HCT116 (cell line): ENCODE results near the gene PEAK3.

Experiments used
- CBX3 ChIP-seq: IDR thresholded peaks from 2 replicates; pipeline ENCODE4 v1.6.1; 2012; ENCODE audit warnings: low read depth
- CEBPB ChIP-seq: IDR thresholded peaks from 2 replicates; pipeline ENCODE4 v1.6.1; 2012; ENCODE audit warnings: low read depth
- ELF1 ChIP-seq: IDR thresholded peaks from 2 replicates; pipeline ENCODE4 v1.6.1; 2012; ENCODE audit warnings: low read depth, borderline replicate concordance
- EZH2phosphoT487 ChIP-seq: fragments of 200-600 bp; IDR thresholded peaks from 2 replicates; pipeline ENCODE4 v1.6.1; 2018; ENCODE audit warnings: antibody characterized with exemption, borderline replicate concordance
- FOSL1 ChIP-seq: IDR thresholded peaks from 2 replicates; pipeline ENCODE4 v1.6.1; 2012; ENCODE audit warnings: low read depth
- POLR2A ChIP-seq: IDR thresholded peaks from 2 replicates; pipeline ENCODE4 v1.7.0; 2011; ENCODE audit warnings: borderline replicate concordance; ENCODE audit not compliant: insufficient read depth, insufficient read length; ENCODE audit errors: extremely low read depth
- POLR2AphosphoS5 ChIP-seq: IDR thresholded peaks from 2 replicates; pipeline ENCODE4 v1.6.1; 2011; ENCODE audit warnings: mild to moderate bottlenecking, low read depth, low read length, moderate library complexity
- SIN3A ChIP-seq: IDR thresholded peaks from 2 replicates; pipeline ENCODE4 v1.6.1; 2012; ENCODE audit warnings: low read depth
- SP1 ChIP-seq: IDR thresholded peaks from 2 replicates; pipeline ENCODE4 v1.6.1; 2012; ENCODE audit warnings: low read depth
- YY1 ChIP-seq: IDR thresholded peaks from 2 replicates; pipeline ENCODE4 v1.6.1; 2011; ENCODE audit warnings: low read length, low read depth, moderate library complexity, mild to moderate bottlenecking; ENCODE audit not compliant: insufficient replicate concordance; ENCODE audit errors: extremely low read depth
- TF ChIP-seq, protein P1 (sequence below): IDR thresholded peaks from 2 replicates; pipeline ENCODE4 v1.6.1; 2012; ENCODE audit warnings: low read depth
- TF ChIP-seq, protein P2 (sequence below), 3 experiments: fragments of 200-600 bp in 1 of 3; sonication (generic) in 1 of 3; IDR thresholded peaks in 2 of 3; conservative IDR thresholded peaks in 1 of 3; 2 replicates each; pipeline ENCODE4 v1.5.1; 2012 to 2017; ENCODE audit warnings: low read depth in 2 of 3, low read length in 2 of 3, antibody characterized with exemption in 1 of 3, borderline replicate concordance in 1 of 3, control low read depth in 1 of 3, mild to moderate bottlenecking in 1 of 3, mixed read lengths in 1 of 3, mixed run types in 1 of 3, moderate library complexity in 1 of 3; ENCODE audit not compliant: insufficient read depth in 1 of 3

DNA sequence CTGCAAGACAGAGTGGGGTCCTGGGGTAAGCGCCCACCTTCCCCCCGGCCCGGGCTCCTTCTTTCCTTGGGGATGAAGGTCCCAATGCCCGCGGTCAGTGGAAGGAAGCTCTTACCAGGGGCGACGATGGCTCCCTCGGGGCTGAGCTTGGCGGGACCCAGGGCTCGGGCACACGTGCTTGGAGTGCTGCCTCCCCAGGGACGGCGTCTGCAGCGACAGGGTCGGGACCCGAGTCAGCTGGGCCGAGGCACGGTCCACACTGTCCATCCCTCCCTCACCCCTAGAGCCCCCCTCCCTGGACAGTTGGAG, 29.2 kb downstream of the PEAK3 start:
- TF ChIP-seq CEBPB (no peak), CBX3 (no peak), POLR2A (no peak), FOSL1 (no peak), SP1 (no peak), POLR2AphosphoS5 (no peak), YY1 (no peak), EZH2phosphoT487 (no peak), ELF1 (no peak), SIN3A (no peak)
- TF ChIP-seq, protein P1, sequence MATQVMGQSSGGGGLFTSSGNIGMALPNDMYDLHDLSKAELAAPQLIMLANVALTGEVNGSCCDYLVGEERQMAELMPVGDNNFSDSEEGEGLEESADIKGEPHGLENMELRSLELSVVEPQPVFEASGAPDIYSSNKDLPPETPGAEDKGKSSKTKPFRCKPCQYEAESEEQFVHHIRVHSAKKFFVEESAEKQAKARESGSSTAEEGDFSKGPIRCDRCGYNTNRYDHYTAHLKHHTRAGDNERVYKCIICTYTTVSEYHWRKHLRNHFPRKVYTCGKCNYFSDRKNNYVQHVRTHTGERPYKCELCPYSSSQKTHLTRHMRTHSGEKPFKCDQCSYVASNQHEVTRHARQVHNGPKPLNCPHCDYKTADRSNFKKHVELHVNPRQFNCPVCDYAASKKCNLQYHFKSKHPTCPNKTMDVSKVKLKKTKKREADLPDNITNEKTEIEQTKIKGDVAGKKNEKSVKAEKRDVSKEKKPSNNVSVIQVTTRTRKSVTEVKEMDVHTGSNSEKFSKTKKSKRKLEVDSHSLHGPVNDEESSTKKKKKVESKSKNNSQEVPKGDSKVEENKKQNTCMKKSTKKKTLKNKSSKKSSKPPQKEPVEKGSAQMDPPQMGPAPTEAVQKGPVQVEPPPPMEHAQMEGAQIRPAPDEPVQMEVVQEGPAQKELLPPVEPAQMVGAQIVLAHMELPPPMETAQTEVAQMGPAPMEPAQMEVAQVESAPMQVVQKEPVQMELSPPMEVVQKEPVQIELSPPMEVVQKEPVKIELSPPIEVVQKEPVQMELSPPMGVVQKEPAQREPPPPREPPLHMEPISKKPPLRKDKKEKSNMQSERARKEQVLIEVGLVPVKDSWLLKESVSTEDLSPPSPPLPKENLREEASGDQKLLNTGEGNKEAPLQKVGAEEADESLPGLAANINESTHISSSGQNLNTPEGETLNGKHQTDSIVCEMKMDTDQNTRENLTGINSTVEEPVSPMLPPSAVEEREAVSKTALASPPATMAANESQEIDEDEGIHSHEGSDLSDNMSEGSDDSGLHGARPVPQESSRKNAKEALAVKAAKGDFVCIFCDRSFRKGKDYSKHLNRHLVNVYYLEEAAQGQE: no peak
- TF ChIP-seq, protein P2, sequence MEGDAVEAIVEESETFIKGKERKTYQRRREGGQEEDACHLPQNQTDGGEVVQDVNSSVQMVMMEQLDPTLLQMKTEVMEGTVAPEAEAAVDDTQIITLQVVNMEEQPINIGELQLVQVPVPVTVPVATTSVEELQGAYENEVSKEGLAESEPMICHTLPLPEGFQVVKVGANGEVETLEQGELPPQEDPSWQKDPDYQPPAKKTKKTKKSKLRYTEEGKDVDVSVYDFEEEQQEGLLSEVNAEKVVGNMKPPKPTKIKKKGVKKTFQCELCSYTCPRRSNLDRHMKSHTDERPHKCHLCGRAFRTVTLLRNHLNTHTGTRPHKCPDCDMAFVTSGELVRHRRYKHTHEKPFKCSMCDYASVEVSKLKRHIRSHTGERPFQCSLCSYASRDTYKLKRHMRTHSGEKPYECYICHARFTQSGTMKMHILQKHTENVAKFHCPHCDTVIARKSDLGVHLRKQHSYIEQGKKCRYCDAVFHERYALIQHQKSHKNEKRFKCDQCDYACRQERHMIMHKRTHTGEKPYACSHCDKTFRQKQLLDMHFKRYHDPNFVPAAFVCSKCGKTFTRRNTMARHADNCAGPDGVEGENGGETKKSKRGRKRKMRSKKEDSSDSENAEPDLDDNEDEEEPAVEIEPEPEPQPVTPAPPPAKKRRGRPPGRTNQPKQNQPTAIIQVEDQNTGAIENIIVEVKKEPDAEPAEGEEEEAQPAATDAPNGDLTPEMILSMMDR (IDR thresholded peaks at IDR 0.05 in 2 of 3, conservative IDR thresholded peaks at IDR 0.05 in 1 of 3; ENCODE audit: borderline replicate concordance in 1 of 3, insufficient read depth in 1 of 3, low read depth in 2 of 3, low read length in 2 of 3): no peak
